IMR-90 (cell line): ENCODE results near the gene SLC6A6. TPM values are rescaled to one million over a fixed set of nuclear protein-coding genes. Genes with fewer than 3 reads are reported as not detected.
A peak's percentile ranks its signal among the peaks of the same experiment; 100 is the strongest.

ENCODE experiments used
- ATAC-seq: fragments of 200-7000 bp; cut with Tn5 transposase; 2 replicates; pipeline ENCODE4 v1.9.1; 2020; ENCODE audit warnings: low read depth, mild to moderate bottlenecking, moderate library complexity
- BruUV-seq: library from RNA; stranded (reverse); fragments of 400-500 nt; replicated peaks from 2 replicates; lab custom pipeline; 2021; lab: Mats Ljungman, UMichigan
- CTCF ChIA-PET: fragments of 300-600 bp; formaldehyde crosslinking; extraction: SDS; loops from one replicate; lab custom pipeline; 2021; ENCODE audit warnings: antibody characterized with exemption; lab: Yijun Ruan, JAX
- POLR2A ChIA-PET: fragments of 300-600 bp; sonication (Branson Sonifier 250); formaldehyde crosslinking; loops from one replicate; lab custom pipeline; 2022; ENCODE audit warnings: antibody characterized with exemption; ENCODE audit not compliant: unreplicated experiment; lab: Charles Lee
- DNase-seq: peaks from one replicate; pipeline ENCODE4 v3.0.0; 2013
- H2AFZ ChIP-seq: replicated peaks from 2 replicates; pipeline ENCODE3; 2013; ENCODE audit warnings: low read length, mild to moderate bottlenecking; ENCODE audit not compliant: poor library complexity
- H2AK5ac ChIP-seq: 2 replicates; pipeline ENCODE4 v1.6.1; 2013; ENCODE audit warnings: low read depth, low read length, inconsistent platforms
- H2AK9ac ChIP-seq: replicated peaks from 2 replicates; pipeline ENCODE3; 2013; ENCODE audit warnings: mild to moderate bottlenecking, low read depth, low read length, moderate library complexity; ENCODE audit not compliant: poor library complexity
- H2BK120ac ChIP-seq: 2 replicates; pipeline ENCODE4 v1.6.1; 2013; ENCODE audit warnings: low read depth, low read length, inconsistent platforms
- H2BK15ac ChIP-seq: 3 replicates; pipeline ENCODE4 v1.6.1; 2013; ENCODE audit warnings: low read depth, low read length, inconsistent platforms
- H2BK20ac ChIP-seq: 2 replicates; pipeline ENCODE4 v1.6.1; 2013; ENCODE audit warnings: low read depth, mild to moderate bottlenecking, inconsistent platforms, low read length, moderate library complexity
- H2BK5ac ChIP-seq: 2 replicates; pipeline ENCODE4 v1.6.1; 2013; ENCODE audit warnings: mild to moderate bottlenecking, low read depth, low read length, inconsistent platforms; ENCODE audit not compliant: poor library complexity, severe bottlenecking
- H3K14ac ChIP-seq: replicated peaks from 2 replicates; pipeline ENCODE4 v1.6.1; 2013; ENCODE audit warnings: low read depth, low read length, inconsistent platforms
- H3K18ac ChIP-seq: 2 replicates; pipeline ENCODE4 v1.6.1; 2013; ENCODE audit warnings: low read depth, low read length, control low read depth
- H3K23ac ChIP-seq: 2 replicates; pipeline ENCODE4 v1.6.1; 2013; ENCODE audit warnings: low read depth, low read length, inconsistent platforms
- H3K27ac ChIP-seq: 2 replicates; pipeline ENCODE4 v1.5.1; 2013; ENCODE audit warnings: mild to moderate bottlenecking, control low read depth, low read length; ENCODE audit not compliant: insufficient read depth
- H3K27me3 ChIP-seq: 2 replicates; pipeline ENCODE4 v1.6.1; 2013; ENCODE audit warnings: low read length; ENCODE audit not compliant: control insufficient read depth, insufficient read depth
- H3K36me3 ChIP-seq: 2 replicates; pipeline ENCODE4 v1.6.1; 2013; ENCODE audit warnings: low read length, mixed read lengths; ENCODE audit not compliant: control insufficient read depth, insufficient read depth
- H3K4ac ChIP-seq: 2 replicates; pipeline ENCODE4 v1.6.1; 2013; ENCODE audit warnings: low read depth, low read length, inconsistent platforms
- H3K4me1 ChIP-seq: 2 replicates; pipeline ENCODE4 v1.6.1; 2013; ENCODE audit warnings: low read length, mixed read lengths; ENCODE audit not compliant: control insufficient read depth, insufficient read depth
- H3K4me2 ChIP-seq: 2 replicates; pipeline ENCODE4 v1.6.1; 2013; ENCODE audit warnings: low read depth, mild to moderate bottlenecking, control low read depth, low read length, moderate library complexity
- H3K4me3 ChIP-seq: 2 replicates; pipeline ENCODE4 v1.5.1; 2013; ENCODE audit warnings: low read depth, mild to moderate bottlenecking, control low read depth, low read length, moderate library complexity; ENCODE audit not compliant: insufficient read depth
- H3K56ac ChIP-seq: 2 replicates; pipeline ENCODE4 v1.6.1; 2013; ENCODE audit warnings: low read length, inconsistent platforms; ENCODE audit not compliant: insufficient read depth; ENCODE audit errors: extremely low read depth
- H3K79me1 ChIP-seq, 2 experiments: 2 replicates each; pipeline ENCODE4 v1.6.1; 2013; ENCODE audit warnings: low read length in 2 of 2, inconsistent platforms in 1 of 2, low read depth in 1 of 2
- H3K9ac ChIP-seq: 2 replicates; pipeline ENCODE4 v1.6.1; 2013; ENCODE audit warnings: low read depth, low read length, control low read depth
- H3K9me1 ChIP-seq: 2 replicates; pipeline ENCODE4 v1.6.1; 2013; ENCODE audit warnings: low read length, inconsistent platforms; ENCODE audit not compliant: insufficient read depth
- H3K9me3 ChIP-seq: 2 replicates; pipeline ENCODE4 v1.6.1; 2013; ENCODE audit warnings: low read length; ENCODE audit not compliant: control insufficient read depth, insufficient read depth
- H4K20me1 ChIP-seq: 2 replicates; pipeline ENCODE4 v1.6.1; 2013; ENCODE audit warnings: low read length, inconsistent platforms; ENCODE audit not compliant: insufficient read depth
- H4K5ac ChIP-seq: 2 replicates; pipeline ENCODE4 v1.6.1; 2013; ENCODE audit warnings: mild to moderate bottlenecking, low read depth, low read length, control low read depth
- H4K8ac ChIP-seq, 2 experiments: 2 replicates each; pipeline ENCODE4 v1.6.1; 2013; ENCODE audit warnings: low read depth in 2 of 2, low read length in 2 of 2, control low read depth in 1 of 2, inconsistent platforms in 1 of 2
- H4K91ac ChIP-seq: 2 replicates; pipeline ENCODE4 v1.6.1; 2013; ENCODE audit warnings: low read depth, low read length, inconsistent platforms; ENCODE audit not compliant: insufficient read depth
- CHD1 ChIP-seq: IDR thresholded peaks from 2 replicates; pipeline ENCODE4 v1.6.1; 2012; ENCODE audit warnings: low read depth, low read length, improper control_type of control experiment
- CTCF ChIP-seq: conservative IDR thresholded peaks from 2 replicates; pipeline ENCODE4 v1.5.1; 2012; ENCODE audit warnings: mild to moderate bottlenecking, low read depth, low read length, improper control_type of control experiment
- MAZ ChIP-seq: IDR thresholded peaks from 2 replicates; pipeline ENCODE4 v1.6.1; 2012; ENCODE audit warnings: low read depth, mild to moderate bottlenecking, low read length, improper control_type of control experiment, moderate library complexity, borderline replicate concordance
- RAD21 ChIP-seq: IDR thresholded peaks from 2 replicates; pipeline ENCODE4 v1.6.1; 2012; ENCODE audit warnings: low read length, improper control_type of control experiment
- RCOR1 ChIP-seq: IDR thresholded peaks from 2 replicates; pipeline ENCODE4 v1.6.1; 2012; ENCODE audit warnings: mild to moderate bottlenecking, low read length, improper control_type of control experiment; ENCODE audit not compliant: insufficient replicate concordance
- SMC3 ChIP-seq: fragments of 150-350 bp; IDR thresholded peaks from 2 replicates; pipeline ENCODE4 v1.6.1; 2016; ENCODE audit warnings: low read depth, mild to moderate bottlenecking, antibody characterized with exemption, low read length, moderate library complexity
- WGBS, 2 experiments: methylation state at CpG; one replicate each; pipeline versions ENCODE4 v1.1.5 to v1.1.7; 2013; ENCODE audit warnings: missing lambda C conversion rate in 2 of 2; ENCODE audit not compliant: insufficient read length in 1 of 2; ENCODE audit errors: extremely low coverage in 2 of 2; 5-methylcytosine and 5-hydroxymethylcytosine counted together
- dilution Hi-C: fragments of 300-500 bp; cut with HindIII; formaldehyde crosslinking; loops from one replicate; pipeline ENCODE4 v1.14.3; 2018; ENCODE audit warnings: low sequenced_read_pairs; ENCODE audit not compliant: unreplicated experiment
- in situ Hi-C: fragments of 300-500 bp; cut with MboI; formaldehyde crosslinking; loops from 3 replicates; pipeline ENCODE4 v1.14.3; 2019; ENCODE audit warnings: low sequenced_read_pairs, inconsistent platforms, mixed read lengths
- intact Hi-C: fragments of 100-400 bp; cut with micrococcal nuclease; formaldehyde crosslinking; loops from 2 replicates; pipeline ENCODE4 v1.10.0; 2022
- polyA plus RNA-seq, 3 experiments: library from polyadenylated mRNA; depleted of rRNA; stranded (reverse); fragments of >200 nt; gene quantifications; 2 replicates each; pipeline ENCODE4 v1.2.3, GENCODE V29; 2012; ENCODE audit warnings: low replicate concordance in 1 of 3
- total RNA-seq: library from RNA; depleted of rRNA; stranded (reverse); fragments of >200 nt; gene quantifications from 2 replicates; pipeline ENCODE4 v1.2.3, GENCODE V29; 2012
- TF ChIP-seq, protein P1 (sequence below): fragments of 150-350 bp; IDR thresholded peaks from 2 replicates; pipeline ENCODE4 v1.6.1; 2017; ENCODE audit warnings: mild to moderate bottlenecking, antibody characterized with exemption, low read length, low read depth
- TF ChIP-seq, protein P2 (sequence below): fragments of 150-350 bp; IDR thresholded peaks from 2 replicates; pipeline ENCODE4 v1.6.1; 2016; ENCODE audit warnings: low read depth, mild to moderate bottlenecking, low read length, moderate library complexity, borderline replicate concordance

Gene SLC6A6
- total and polyA plus RNA-seq, 2 of the 4 experiments (the other 2 are of a cell fraction) = 29.9 to 39.4 TPM

DNA sequence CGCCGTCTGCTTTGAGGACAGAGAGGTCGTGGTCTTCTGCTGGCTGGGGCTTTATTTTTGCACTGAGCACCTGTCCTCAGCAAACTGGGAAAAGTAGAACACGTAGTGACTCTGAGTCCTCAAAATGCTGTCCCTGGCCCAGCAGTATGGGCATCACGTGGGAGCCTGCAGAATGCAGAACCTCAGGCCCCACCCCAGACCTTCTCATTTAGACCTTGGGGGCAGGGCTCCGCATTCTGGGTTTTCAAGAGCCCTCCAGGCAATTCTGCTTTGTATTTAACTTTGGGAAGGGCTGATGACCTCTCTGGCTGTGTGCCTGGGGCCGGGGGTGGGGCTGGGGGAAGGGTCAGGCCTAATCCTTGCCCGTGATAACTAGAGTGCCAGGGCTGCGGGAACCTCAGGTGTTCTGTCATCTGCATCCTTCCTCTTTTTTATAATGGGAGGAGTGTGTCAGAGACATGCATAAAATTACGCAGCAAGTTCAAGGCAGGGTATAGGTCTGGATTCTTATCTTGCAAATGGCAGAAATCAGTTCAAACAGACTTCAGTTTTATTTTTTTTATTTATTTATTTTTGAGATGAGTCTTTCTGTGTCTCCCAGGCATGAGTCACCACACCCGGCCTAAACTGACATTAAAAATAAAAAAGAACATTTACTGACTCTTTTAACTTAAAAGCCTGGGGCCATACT is 11.1 kb downstream of the SLC6A6 start (continued):
- TF ChIP-seq, protein P1, sequence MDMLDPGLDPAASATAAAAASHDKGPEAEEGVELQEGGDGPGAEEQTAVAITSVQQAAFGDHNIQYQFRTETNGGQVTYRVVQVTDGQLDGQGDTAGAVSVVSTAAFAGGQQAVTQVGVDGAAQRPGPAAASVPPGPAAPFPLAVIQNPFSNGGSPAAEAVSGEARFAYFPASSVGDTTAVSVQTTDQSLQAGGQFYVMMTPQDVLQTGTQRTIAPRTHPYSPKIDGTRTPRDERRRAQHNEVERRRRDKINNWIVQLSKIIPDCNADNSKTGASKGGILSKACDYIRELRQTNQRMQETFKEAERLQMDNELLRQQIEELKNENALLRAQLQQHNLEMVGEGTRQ = peak; percentile 39; the same call in 1 of the 2 replicates

- H3K27ac ChIP-seq = no peak overlapping the region
- peak overlapping the region; percentile 91 for H2AK5ac ChIP-seq
- H3K27me3 ChIP-seq = no peaks in the 10 kb centered on the region
- H4K91ac ChIP-seq = peak overlapping the region; percentile 88
- H3K9me3 ChIP-seq = no peaks in the 10 kb centered on the region
- H4K20me1 ChIP-seq = peaks cover 46% of the 10 kb centered on the region
- H2BK15ac ChIP-seq = peak overlapping the region; percentile 95; the same call in 2 of the 3 replicates
- H3K14ac ChIP-seq = peak overlapping the region; percentile 64
- peak overlapping the region; percentile 83 for H2BK120ac ChIP-seq
- peak overlapping the region; percentile 50 for H2BK20ac ChIP-seq
- no peak overlapping the region for H3K56ac ChIP-seq
- CTCF ChIA-PET = interaction anchor here (0.9 to 1.2 kb wide), 2 partner anchors 9 to 21 kb away, joined by 3 read pairs; no protein-coding TSS in a partner anchor
- intact Hi-C loops (no loop called here), in situ Hi-C loops (no loop called here), dilution Hi-C loops (no loop called here)
- H3K4me1 ChIP-seq = peaks cover 43% of the 10 kb centered on the region
- peaks cover 45% of the 10 kb centered on the region for H3K9me1 ChIP-seq
- 0 out of 2 replicates have a peak overlapping the region, but pooled peaks have one; percentile 16 for H3K18ac ChIP-seq
- H3K4ac ChIP-seq = peak overlapping the region; percentile 87
- H3K36me3 ChIP-seq = peaks cover 43% of the 10 kb centered on the region
- H3K23ac ChIP-seq = peak overlapping the region; percentile 69; the same call in 1 of the 2 replicates
- no peak overlapping the region for H4K5ac ChIP-seq
- POLR2A ChIA-PET = interaction anchor here (0.5 kb wide), 1 partner anchor 47 kb away, joined by 3 read pairs; no protein-coding TSS in a partner anchor
- H4K8ac ChIP-seq = peak overlapping the region in 1 of 2 experiments; percentile 27; a peak in 2 of 4 replicates
- no peak overlapping the region for H3K9ac ChIP-seq
- H2BK5ac ChIP-seq = peak overlapping the region; percentile 17
- no CpG with 5 or more reads among the region's 5 CpGs for WGBS, 2 experiments
- no peak overlapping the region for H3K4me2 ChIP-seq
- peak overlapping the region; percentile 33 for H2AFZ ChIP-seq
- H3K79me1 ChIP-seq = peaks cover 49 to 92% of the 10 kb centered on the region in 2 experiments
- DNase-seq (no peak), ATAC-seq (no peak)
- H2AK9ac ChIP-seq = peak overlapping the region; percentile 58
- H3K4me3 ChIP-seq = no peak overlapping the region
- no TSS peak for BruUV-seq
- TF ChIP-seq RAD21 = no peak
- no peak for TF ChIP-seq MAZ
- TF ChIP-seq, protein P2, sequence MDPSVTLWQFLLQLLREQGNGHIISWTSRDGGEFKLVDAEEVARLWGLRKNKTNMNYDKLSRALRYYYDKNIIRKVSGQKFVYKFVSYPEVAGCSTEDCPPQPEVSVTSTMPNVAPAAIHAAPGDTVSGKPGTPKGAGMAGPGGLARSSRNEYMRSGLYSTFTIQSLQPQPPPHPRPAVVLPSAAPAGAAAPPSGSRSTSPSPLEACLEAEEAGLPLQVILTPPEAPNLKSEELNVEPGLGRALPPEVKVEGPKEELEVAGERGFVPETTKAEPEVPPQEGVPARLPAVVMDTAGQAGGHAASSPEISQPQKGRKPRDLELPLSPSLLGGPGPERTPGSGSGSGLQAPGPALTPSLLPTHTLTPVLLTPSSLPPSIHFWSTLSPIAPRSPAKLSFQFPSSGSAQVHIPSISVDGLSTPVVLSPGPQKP = no peak
- TF ChIP-seq, protein P1 = no peak
- TF ChIP-seq RCOR1 = no peak
- no peak for TF ChIP-seq CTCF
- no peak for TF ChIP-seq CHD1
- no peak for TF ChIP-seq SMC3
Measured at GRCh38 chr3:14414846-14415464, 12.5 kb downstream of the SLC6A6 start.
